Adipocyte (in vitro differentiated cells): Measurements from ENCODE around the gene SAMD7.

Experiments used
- DNase-seq: peaks from one replicate; pipeline ENCODE4 v3.0.0-alpha.2; 2015; ENCODE audit warnings: low read depth
- H3K27me3 ChIP-seq: replicated peaks from 2 replicates; pipeline ENCODE4 v1.7.0; 2013; ENCODE audit warnings: mild to moderate bottlenecking, low read length, moderate library complexity; ENCODE audit not compliant: control insufficient read depth, insufficient read depth
- H3K36me3 ChIP-seq: 2 replicates; pipeline ENCODE4 v1.7.0; 2013; ENCODE audit warnings: low read length, mild to moderate bottlenecking, moderate library complexity; ENCODE audit not compliant: control insufficient read depth, insufficient read depth, severe bottlenecking
- H3K4me1 ChIP-seq: 2 replicates; pipeline ENCODE4 v1.7.0; 2013; ENCODE audit warnings: mild to moderate bottlenecking, low read length, moderate library complexity; ENCODE audit not compliant: control insufficient read depth, insufficient read depth
- H3K4me3 ChIP-seq: 2 replicates; pipeline ENCODE4 v1.7.0; 2013; ENCODE audit warnings: mild to moderate bottlenecking, low read length, moderate library complexity
- H3K9ac ChIP-seq: 2 replicates; pipeline ENCODE4 v1.7.0; 2013; ENCODE audit warnings: mild to moderate bottlenecking, low read length, moderate library complexity
- H3K9me3 ChIP-seq: 2 replicates; pipeline ENCODE4 v1.7.0; 2013; ENCODE audit warnings: mild to moderate bottlenecking, low read length, moderate library complexity; ENCODE audit not compliant: control insufficient read depth

Gene SAMD7

GRCh38 chr3:169879845-169880575 lies 31.4 kb upstream of the SAMD7 start:
- Histone ChIP-seq H3K36me3 (no peaks in the 10 kb centered on the region), H3K9ac (no peak overlapping the region), H3K4me3 (no peak overlapping the region), H3K27me3 (no peaks in the 10 kb centered on the region), H3K9me3 (no peaks in the 10 kb centered on the region), H3K4me1 (peaks cover 16% of the 10 kb centered on the region)
- DNase-seq: no peak

- DNase-seq: no peak
- Histone ChIP-seq H3K9ac (no peak overlapping the region), H3K4me1 (peaks cover 19% of the 10 kb centered on the region)
Observed at GRCh38 chr3:169880576-169881250, 30.7 kb upstream of the SAMD7 start.

GRCh38 chr3:169886671-169887070 lies 24.7 kb upstream of the SAMD7 start:
- peak; percentile 77 for DNase-seq
- Histone ChIP-seq H3K9me3 (no peaks in the 10 kb centered on the region), H3K27me3 (peaks cover 4% of the 10 kb centered on the region), H3K4me3 (peak overlapping the region; percentile 12), H3K36me3 (no peaks in the 10 kb centered on the region), H3K4me1 (peaks cover 13% of the 10 kb centered on the region), H3K9ac (peak overlapping the region; percentile 34)

More at GRCh38 chr3:169880576-169881250, 30.7 kb upstream of the SAMD7 start:
- Histone ChIP-seq H3K4me3 (no peak overlapping the region), H3K36me3 (no peaks in the 10 kb centered on the region), H3K27me3 (no peaks in the 10 kb centered on the region), H3K9me3 (no peaks in the 10 kb centered on the region)

GRCh38 chr3:169891886-169892285 lies 19.5 kb upstream of the SAMD7 start:
- DNase-seq: no peak
- Histone ChIP-seq H3K9me3 (no peaks in the 10 kb centered on the region), H3K27me3 (peaks cover 4% of the 10 kb centered on the region), H3K9ac (no peak overlapping the region), H3K36me3 (no peaks in the 10 kb centered on the region), H3K4me3 (no peak overlapping the region), H3K4me1 (no peaks in the 10 kb centered on the region)

DNA sequence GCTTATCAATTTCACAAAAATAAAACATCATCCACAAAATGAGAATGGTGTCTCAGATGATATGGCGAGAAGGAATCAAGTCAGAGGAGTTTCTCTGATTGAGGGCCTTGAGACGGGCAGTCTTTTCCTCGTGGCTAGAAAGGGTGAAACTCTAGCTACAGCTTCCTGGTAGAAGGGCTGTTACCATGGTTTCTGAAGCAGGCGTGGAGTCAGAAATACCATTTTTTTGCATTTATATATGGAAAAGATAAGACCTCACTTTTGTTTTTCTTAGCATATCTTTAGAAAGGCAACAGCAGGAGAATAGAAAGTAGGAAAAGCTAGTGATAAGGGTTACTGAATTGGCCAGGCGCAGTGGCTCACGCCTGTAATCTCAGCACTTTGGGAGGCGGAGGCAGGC lies 17.3 kb upstream of the SAMD7 start:
- H3K4me3 ChIP-seq: no peak overlapping the region
- no peaks in the 10 kb centered on the region for H3K36me3 ChIP-seq
- H3K4me1 ChIP-seq: no peaks in the 10 kb centered on the region
- H3K9ac ChIP-seq: no peak overlapping the region
- H3K27me3 ChIP-seq: peaks cover 4% of the 10 kb centered on the region
- H3K9me3 ChIP-seq: peaks cover under 1% of the 10 kb centered on the region
- no peak for DNase-seq

GRCh38 chr3:169895072-169895471 lies 16.3 kb upstream of the SAMD7 start:
- Histone ChIP-seq H3K36me3 (no peaks in the 10 kb centered on the region), H3K27me3 (peaks cover 4% of the 10 kb centered on the region), H3K4me3 (no peak overlapping the region), H3K9me3 (peaks cover 10% of the 10 kb centered on the region), H3K4me1 (no peaks in the 10 kb centered on the region), H3K9ac (no peak overlapping the region)
- no peak for DNase-seq

DNA sequence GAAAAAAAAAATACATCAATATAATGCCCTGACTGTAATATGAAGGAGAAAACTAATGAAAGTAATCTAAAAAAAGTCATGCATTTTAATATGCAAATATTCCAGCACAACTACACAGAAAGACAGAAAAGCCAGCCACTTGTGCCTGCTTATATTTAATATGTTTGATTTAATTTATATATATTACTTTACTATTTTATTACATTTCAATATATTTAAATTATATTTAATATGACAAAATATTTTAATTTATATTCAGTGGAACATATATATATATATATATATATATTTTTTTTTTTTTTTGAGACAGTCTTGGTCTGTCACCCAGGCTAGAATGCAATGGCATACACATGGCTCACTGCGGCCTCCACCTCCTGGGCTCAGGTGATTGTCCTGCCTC lies 14.1 kb upstream of the SAMD7 start:
- no peak for DNase-seq
- no peaks in the 10 kb centered on the region for H3K27me3 ChIP-seq
- H3K9me3 ChIP-seq: peaks cover 32% of the 10 kb centered on the region
- H3K4me3 ChIP-seq: no peak overlapping the region
- H3K4me1 ChIP-seq: no peaks in the 10 kb centered on the region
- H3K9ac ChIP-seq: no peak overlapping the region
- no peaks in the 10 kb centered on the region for H3K36me3 ChIP-seq

- Histone ChIP-seq H3K4me1 (peaks cover 8% of the 10 kb centered on the region), H3K9ac (no peak overlapping the region), H3K9me3 (peaks cover 43% of the 10 kb centered on the region), H3K27me3 (no peaks in the 10 kb centered on the region), H3K4me3 (no peak overlapping the region), H3K36me3 (no peaks in the 10 kb centered on the region)
- no peak for DNase-seq
Observed at GRCh38 chr3:169901453-169901852, 9.9 kb upstream of the SAMD7 start.

- H3K4me3 ChIP-seq: no peak overlapping the region
Observed at GRCh38 chr3:169905404-169905803, 6.0 kb upstream of the SAMD7 start.

DNA sequence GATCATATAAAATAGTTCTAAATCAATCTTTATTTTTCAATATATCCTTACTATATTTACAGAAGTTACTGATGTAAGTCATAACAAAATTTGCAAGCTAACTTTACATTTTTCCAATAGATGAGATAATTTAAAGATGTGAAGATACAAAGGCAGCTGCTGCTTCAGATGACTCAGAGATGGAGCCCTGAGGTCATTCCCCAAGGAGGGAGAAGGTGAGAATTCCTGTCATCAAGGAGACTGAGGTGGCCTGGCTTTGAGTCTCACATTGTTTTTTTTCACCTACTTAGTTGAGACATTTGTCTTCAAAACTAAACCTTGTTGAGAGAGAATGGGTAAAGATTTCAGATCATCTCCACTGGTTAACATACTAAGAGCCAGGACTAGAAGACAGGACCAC lies 3.9 kb upstream of the SAMD7 start:
- no peak for DNase-seq
- Histone ChIP-seq H3K9me3 (peaks cover 9% of the 10 kb centered on the region), H3K27me3 (peaks cover 19% of the 10 kb centered on the region), H3K36me3 (no peaks in the 10 kb centered on the region), H3K4me1 (peaks cover 12% of the 10 kb centered on the region), H3K4me3 (no peak overlapping the region), H3K9ac (no peak overlapping the region)

More at GRCh38 chr3:169905404-169905803, 6.0 kb upstream of the SAMD7 start:
- H3K9ac ChIP-seq: no peak overlapping the region
- H3K9me3 ChIP-seq: peaks cover 30% of the 10 kb centered on the region
- H3K4me1 ChIP-seq: peaks cover 12% of the 10 kb centered on the region
- H3K27me3 ChIP-seq: peaks cover 19% of the 10 kb centered on the region
- H3K36me3 ChIP-seq: no peaks in the 10 kb centered on the region
- no peak for DNase-seq

DNA sequence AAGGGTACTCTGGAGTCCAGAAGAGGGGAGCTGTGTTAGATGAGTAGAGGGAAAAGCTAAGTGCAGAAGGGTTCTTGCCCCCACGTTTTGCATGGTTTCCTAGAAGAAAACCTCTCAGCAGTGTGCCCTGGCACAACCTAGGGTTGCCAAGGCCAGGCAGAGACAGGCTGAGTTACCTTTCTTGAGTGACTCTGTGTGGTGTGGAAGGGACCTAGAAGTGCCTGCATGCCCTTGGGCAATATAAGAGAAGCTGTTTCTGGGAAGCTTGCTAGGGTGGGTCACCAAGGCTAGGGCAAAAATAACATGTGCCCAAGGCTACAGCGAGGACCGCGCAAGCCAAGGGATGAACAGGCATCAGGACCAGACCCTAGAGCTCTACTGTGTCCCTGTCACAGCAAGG lies 3.4 kb upstream of the SAMD7 start:
- no peak overlapping the region for H3K4me3 ChIP-seq
- DNase-seq: no peak
- H3K36me3 ChIP-seq: no peaks in the 10 kb centered on the region
- H3K9me3 ChIP-seq: peaks cover 4% of the 10 kb centered on the region
- peaks cover 19% of the 10 kb centered on the region for H3K27me3 ChIP-seq
- H3K4me1 ChIP-seq: peaks cover 12% of the 10 kb centered on the region
- H3K9ac ChIP-seq: no peak overlapping the region
